Neuronal stem cell (in vitro differentiated cells): ENCODE measurements around the gene AGAP1.

Source experiments
- DNase-seq: peaks from one replicate; pipeline ENCODE4 v3.0.0-alpha.2; 2013; ENCODE audit warnings: low spot score
- H2AFZ ChIP-seq: one replicate; pipeline ENCODE4 v1.6.1; 2013; ENCODE audit warnings: mild to moderate bottlenecking, low read length, inconsistent platforms
- H2AK5ac ChIP-seq: 2 replicates; pipeline ENCODE4 v1.6.1; 2013; ENCODE audit warnings: low read depth, mild to moderate bottlenecking, inconsistent platforms, low read length, moderate library complexity, mixed read lengths
- H2BK120ac ChIP-seq: 2 replicates; pipeline ENCODE4 v1.6.1; 2013; ENCODE audit warnings: low read depth, mild to moderate bottlenecking, inconsistent platforms, low read length, moderate library complexity, mixed read lengths
- H2BK12ac ChIP-seq: one replicate; pipeline ENCODE4 v1.6.1; 2013; ENCODE audit warnings: low read length, inconsistent platforms
- H2BK15ac ChIP-seq: 2 replicates; pipeline ENCODE4 v1.6.1; 2013; ENCODE audit warnings: mild to moderate bottlenecking, low read length, inconsistent platforms, mixed read lengths
- H2BK5ac ChIP-seq: one replicate; pipeline ENCODE4 v1.6.1; 2013; ENCODE audit warnings: inconsistent platforms, mild to moderate bottlenecking, low read length, moderate library complexity
- H3K14ac ChIP-seq: one replicate; pipeline ENCODE4 v1.6.1; 2013; ENCODE audit warnings: low read length, inconsistent platforms
- H3K18ac ChIP-seq: 2 replicates; pipeline ENCODE4 v1.6.1; 2013; ENCODE audit warnings: low read length, inconsistent platforms
- H3K23ac ChIP-seq: 2 replicates; pipeline ENCODE4 v1.6.1; 2013; ENCODE audit warnings: low read depth, mild to moderate bottlenecking, mixed read lengths, low read length, inconsistent platforms; ENCODE audit not compliant: poor library complexity
- H3K27ac ChIP-seq: replicated peaks from 3 replicates; pipeline ENCODE4 v1.5.1; 2013; ENCODE audit warnings: low read length, inconsistent platforms
- H3K27me3 ChIP-seq, 3 experiments: 2 replicates each; pipeline ENCODE4 v1.6.1; 2013; ENCODE audit warnings: low read length in 3 of 3, mild to moderate bottlenecking in 2 of 3, inconsistent platforms in 1 of 3, low read depth in 1 of 3, mixed read lengths in 1 of 3, moderate library complexity in 1 of 3; ENCODE audit not compliant: control insufficient read depth in 3 of 3, insufficient read depth in 3 of 3
- H3K36me3 ChIP-seq, 2 donors: replicated peaks in 1 of 2; 2 replicates each; pipeline ENCODE4 v1.6.1; 2013; ENCODE audit warnings: low read length in 2 of 2; ENCODE audit not compliant: control insufficient read depth in 2 of 2, insufficient read depth in 2 of 2
- H3K4ac ChIP-seq: 2 replicates; pipeline ENCODE4 v1.6.1; 2013; ENCODE audit warnings: inconsistent platforms, mild to moderate bottlenecking, low read length, moderate library complexity
- H3K4me1 ChIP-seq, 2 donors: 1 replicate in 1 of 2; 2 replicates in 1 of 2; pipeline ENCODE4 v1.6.1; 2013; ENCODE audit warnings: low read length in 2 of 2, low read depth in 1 of 2; ENCODE audit not compliant: control insufficient read depth in 2 of 2, insufficient read depth in 1 of 2
- H3K4me2 ChIP-seq: one replicate; pipeline ENCODE4 v1.6.1; 2013; ENCODE audit warnings: mild to moderate bottlenecking, low read length, inconsistent platforms; ENCODE audit not compliant: insufficient read depth, poor library complexity, severe bottlenecking
- H3K4me3 ChIP-seq, 2 donors: 2 replicates each; pipeline ENCODE4 v1.5.1; 2013; ENCODE audit warnings: low read length in 2 of 2, mild to moderate bottlenecking in 2 of 2, inconsistent platforms in 1 of 2, moderate library complexity in 1 of 2
- H3K79me1 ChIP-seq: one replicate; pipeline ENCODE4 v1.6.1; 2013; ENCODE audit warnings: low read depth, mild to moderate bottlenecking, inconsistent platforms, low read length, moderate library complexity
- H3K9ac ChIP-seq: one replicate; pipeline ENCODE4 v1.6.1; 2013; ENCODE audit warnings: mild to moderate bottlenecking, low read depth, low read length, inconsistent platforms; ENCODE audit not compliant: poor library complexity
- H3K9me3 ChIP-seq, 2 donors: replicated peaks in 1 of 2; 2 replicates each; pipeline versions ENCODE3 to v1.6.1; 2013; ENCODE audit warnings: low read length in 2 of 2, mild to moderate bottlenecking in 2 of 2, inconsistent platforms in 1 of 2, low read depth in 1 of 2, mixed read lengths in 1 of 2, moderate library complexity in 1 of 2; ENCODE audit not compliant: control insufficient read depth in 2 of 2, insufficient read depth in 1 of 2
- H4K8ac ChIP-seq: one replicate; pipeline ENCODE4 v1.6.1; 2013; ENCODE audit warnings: low read depth, mild to moderate bottlenecking, inconsistent platforms, low read length, moderate library complexity
- H4K91ac ChIP-seq: one replicate; pipeline ENCODE4 v1.6.1; 2013; ENCODE audit warnings: low read length, low read depth, mild to moderate bottlenecking, inconsistent platforms; ENCODE audit not compliant: poor library complexity
- WGBS, 2 donors: extraction: QIAGEN DNeasy Blood & Tissue Kit; methylation state at CpG; one replicate each; pipeline ENCODE4 v1.1.7; 2013; ENCODE audit warnings: missing lambda C conversion rate in 2 of 2, mixed read lengths in 1 of 2; ENCODE audit not compliant: insufficient read length in 2 of 2, insufficient replicate concordance in 1 of 2; ENCODE audit errors: extremely low coverage in 2 of 2; 5-methylcytosine and 5-hydroxymethylcytosine counted together

The AGAP1 gene

DNA sequence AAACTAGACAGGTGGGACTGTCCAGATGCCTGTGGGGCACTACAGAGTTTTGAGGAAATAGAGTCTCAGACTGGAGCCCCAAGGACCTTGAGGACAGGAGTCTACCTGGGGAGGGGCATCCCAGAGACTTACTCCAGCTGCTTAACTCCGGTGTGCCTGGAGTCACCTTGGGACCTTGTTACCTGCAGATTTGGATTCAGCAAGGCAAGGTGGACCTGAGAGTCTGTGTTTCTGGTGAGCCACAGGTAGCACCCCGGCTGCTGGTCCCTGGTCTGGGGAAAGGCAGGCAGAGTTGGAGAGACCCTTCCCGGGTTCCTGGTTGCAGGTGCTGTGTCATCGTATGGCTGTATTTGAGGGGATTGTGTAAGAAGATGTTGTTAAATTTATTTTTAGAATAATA, 102.4 kb downstream of the AGAP1 start:
- Histone ChIP-seq H3K4me3 (no peak overlapping the region), H4K8ac (no peak overlapping the region), H3K4me2 (no peak overlapping the region), H2BK12ac (no peak overlapping the region), H2BK5ac (no peak overlapping the region), H3K4ac (no peak overlapping the region), H3K14ac (no peak overlapping the region), H3K9me3 (no peaks in the 10 kb centered on the region), H3K27me3 (no peaks in the 10 kb centered on the region), H3K27ac (no peak overlapping the region), H2BK120ac (no peak overlapping the region), H3K9ac (no peak overlapping the region), H3K4me1 (peaks cover 1 to 2% of the 10 kb centered on the region in 2 donors), H3K23ac (no peak overlapping the region), H2AFZ (no peak overlapping the region), H3K36me3 (peaks cover 0 to 2% of the 10 kb centered on the region in 2 donors), H2AK5ac (no peak overlapping the region), H4K91ac (no peak overlapping the region), H3K79me1 (peaks cover 3% of the 10 kb centered on the region), H3K18ac (no peak overlapping the region), H2BK15ac (no peak overlapping the region)
- WGBS, 2 donors: 100% methylated on average over 1 of the region's 4 CpGs; no CpG with 5 or more reads in 1 of the 2 donors
- DNase-seq: no peak

- H3K9ac ChIP-seq: no peak overlapping the region
- H3K14ac ChIP-seq: peak overlapping the region; percentile 59
- H4K8ac ChIP-seq: no peak overlapping the region
- no peak overlapping the region for H3K27ac ChIP-seq
- H3K18ac ChIP-seq: peak overlapping the region; percentile 49
- H2BK5ac ChIP-seq: no peak overlapping the region
- H3K36me3 ChIP-seq: peaks cover 0 to 2% of the 10 kb centered on the region in 2 donors
- peaks cover under 1 to 2% of the 10 kb centered on the region in 2 donors for H3K9me3 ChIP-seq
- H2BK12ac ChIP-seq: no peak overlapping the region
- no peak overlapping the region for H2BK15ac ChIP-seq
- no peak for DNase-seq
- H2AFZ ChIP-seq: no peak overlapping the region
- no peak overlapping the region for H3K4me3 ChIP-seq
- H2AK5ac ChIP-seq: no peak overlapping the region
- no peak overlapping the region for H3K23ac ChIP-seq
- WGBS, 2 donors: no CpG with 5 or more reads among the region's 5 CpGs
- H3K79me1 ChIP-seq: peaks cover 3% of the 10 kb centered on the region
- H3K4me1 ChIP-seq: no peaks in the 10 kb centered on the region
- H4K91ac ChIP-seq: no peak overlapping the region
- H3K27me3 ChIP-seq: no peaks in the 10 kb centered on the region
- H3K4ac ChIP-seq: no peak overlapping the region
- no peak overlapping the region for H2BK120ac ChIP-seq
- no peak overlapping the region for H3K4me2 ChIP-seq
These were observed 103.3 kb downstream of the AGAP1 start for GRCh38 chr2:235597081-235597615.

DNA sequence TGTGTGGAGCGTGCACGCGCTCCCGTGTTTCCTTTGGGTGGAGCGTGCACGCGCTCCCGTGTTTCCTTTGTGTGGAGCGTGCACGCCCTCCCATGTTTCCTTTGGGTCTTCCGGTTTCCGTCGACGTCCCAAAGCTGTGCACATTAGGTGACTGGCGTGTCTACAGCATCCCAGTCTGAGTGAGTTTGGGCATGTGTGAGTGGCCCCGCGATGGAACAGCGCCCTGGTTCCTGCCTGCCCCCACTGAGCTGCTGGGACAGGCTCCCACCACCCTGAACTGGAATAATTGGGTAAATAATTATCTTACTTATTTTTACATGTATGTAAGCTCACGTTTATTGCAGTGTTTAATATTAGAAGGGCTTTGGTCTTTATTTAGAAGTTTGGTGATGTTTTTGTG, 104.2 kb downstream of the AGAP1 start:
- no peak overlapping the region for H2BK12ac ChIP-seq
- H2BK120ac ChIP-seq: no peak overlapping the region
- peaks cover 0 to 2% of the 10 kb centered on the region in 2 donors for H3K36me3 ChIP-seq
- H3K18ac ChIP-seq: no peak overlapping the region
- DNase-seq: no peak
- no peak overlapping the region for H3K4ac ChIP-seq
- H3K27me3 ChIP-seq: no peaks in the 10 kb centered on the region
- H3K4me2 ChIP-seq: no peak overlapping the region
- H2AK5ac ChIP-seq: no peak overlapping the region
- H4K91ac ChIP-seq: no peak overlapping the region
- WGBS, 2 donors: no CpG with 5 or more reads among the region's 19 CpGs
- H3K14ac ChIP-seq: no peak overlapping the region
- H3K27ac ChIP-seq: no peak overlapping the region
- H3K23ac ChIP-seq: no peak overlapping the region
- H2BK5ac ChIP-seq: no peak overlapping the region
- H2BK15ac ChIP-seq: no peak overlapping the region
- H3K9me3 ChIP-seq: peaks cover 2 to 6% of the 10 kb centered on the region in 2 donors
- H4K8ac ChIP-seq: no peak overlapping the region
- H2AFZ ChIP-seq: no peak overlapping the region
- peaks cover 3% of the 10 kb centered on the region for H3K79me1 ChIP-seq
- H3K4me3 ChIP-seq: no peak overlapping the region
- H3K4me1 ChIP-seq: no peaks in the 10 kb centered on the region
- H3K9ac ChIP-seq: no peak overlapping the region

DNA sequence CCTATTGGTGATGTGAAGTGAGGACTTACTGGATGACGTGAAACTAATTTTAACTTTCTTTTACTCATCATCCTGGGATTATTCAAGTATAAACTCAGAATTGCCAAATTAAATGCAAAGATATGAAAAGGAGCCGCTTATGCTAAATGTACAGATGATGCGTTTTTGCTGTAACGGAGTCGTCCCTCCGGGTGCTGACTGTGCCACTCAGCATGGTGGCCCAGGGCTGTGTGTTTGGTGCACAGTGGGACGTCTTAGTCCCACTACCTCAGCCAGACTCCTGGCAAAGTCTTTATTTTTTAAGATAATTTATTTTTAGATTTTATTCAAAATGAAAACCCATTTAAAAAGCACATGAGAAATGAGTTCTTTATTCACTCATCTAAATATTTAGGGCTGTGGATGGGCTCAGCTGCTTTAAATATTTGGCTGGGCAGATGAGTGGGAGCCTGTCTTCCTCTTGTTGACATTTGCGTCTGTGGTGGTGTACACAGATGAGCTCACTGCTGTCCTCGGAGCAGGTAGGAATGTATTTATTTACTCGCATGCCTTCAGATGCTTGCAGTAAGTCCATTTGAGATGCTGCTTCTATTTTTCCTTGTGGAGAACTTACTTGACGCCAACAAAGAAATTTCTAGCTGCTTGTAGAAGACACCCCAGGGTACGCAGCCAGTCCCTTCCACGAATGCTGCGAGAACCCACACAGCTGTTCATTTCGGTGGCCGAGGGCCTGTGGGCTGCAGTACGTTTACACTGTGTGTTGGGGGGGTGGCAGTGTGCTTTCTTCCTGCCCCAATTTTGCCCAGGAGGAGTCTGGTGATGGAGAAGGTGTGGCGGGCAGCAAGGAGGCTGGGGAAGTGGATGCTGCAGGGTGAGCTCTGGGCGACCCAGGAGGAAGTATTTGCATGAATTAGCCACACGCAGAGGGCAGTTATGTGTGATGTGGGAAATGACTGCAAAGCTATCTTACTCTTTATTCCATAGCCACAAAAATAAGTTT, 105.0 kb downstream of the AGAP1 start:
- Histone ChIP-seq H3K14ac (no peak overlapping the region), H3K36me3 (peaks cover 0 to 2% of the 10 kb centered on the region in 2 donors), H3K4me2 (no peak overlapping the region), H2BK120ac (no peak overlapping the region), H3K4me1 (no peaks in the 10 kb centered on the region), H4K91ac (no peak overlapping the region), H4K8ac (no peak overlapping the region), H3K4ac (no peak overlapping the region), H3K27ac (no peak overlapping the region), H3K4me3 (no peak overlapping the region), H2AK5ac (no peak overlapping the region), H2AFZ (no peak overlapping the region), H2BK12ac (no peak overlapping the region), H3K18ac (no peak overlapping the region), H3K23ac (no peak overlapping the region), H3K79me1 (peaks cover 3% of the 10 kb centered on the region), H3K27me3 (no peaks in the 10 kb centered on the region), H2BK5ac (no peak overlapping the region), H3K9ac (no peak overlapping the region), H3K9me3 (peaks cover 4 to 6% of the 10 kb centered on the region in 2 donors), H2BK15ac (no peak overlapping the region)
- no CpG with 5 or more reads among the region's 20 CpGs for WGBS, 2 donors
- DNase-seq: no peak
